HepG2 (cell line): ENCODE measurements around the gene BCL6. TPM values are rescaled to one million over a fixed set of nuclear protein-coding genes. Genes with fewer than 3 reads are reported as not detected.

Source experiments
- ZNF232 ChIP-seq: sonication (generic); formaldehyde crosslinking; IDR thresholded peaks from 2 replicates; pipeline ENCODE4 v1.4.0; 2020; ENCODE audit warnings: missing genetic modification reagents, borderline replicate concordance
- ZNF33A ChIP-seq: sonication (generic); formaldehyde crosslinking; IDR thresholded peaks from 2 replicates; pipeline ENCODE4 v1.5.1; 2020; ENCODE audit warnings: missing genetic modification reagents, mild to moderate bottlenecking, moderate library complexity, borderline replicate concordance
- polyA plus RNA-seq, 8 experiments: library from polyadenylated mRNA; depleted of rRNA in 3 of 8; stranded (reverse) in 7 of 8; unstranded in 1 of 8; fragments of >200 nt; fragmentation: Illumina TruSeq in 4 of 8; extraction: Trizol in 4 of 8; gene quantifications; 2 replicates each; pipeline versions ENCODE4 v1.2.1 to v1.2.3, GENCODE V29; 2011 to 2016; ENCODE audit warnings: low read depth in 4 of 8, missing spikeins in 1 of 8, mixed read lengths in 1 of 8; ENCODE audit not compliant: insufficient read depth in 1 of 8
- total RNA-seq, 5 experiments: library from RNA; depleted of rRNA; stranded (reverse); fragments of >200 nt; fragmentation: Illumina TruSeq; extraction: Trizol; gene quantifications; 2 replicates each; pipeline ENCODE4 v1.2.3, GENCODE V29; 2016; ENCODE audit warnings: low read depth in 1 of 5
- TF ChIP-seq, protein P1 (sequence below): sonication (generic); formaldehyde crosslinking; conservative IDR thresholded peaks from 2 replicates; pipeline ENCODE4 v1.8.0; 2022; ENCODE audit warnings: low read depth, missing genetic modification reagents
- TF ChIP-seq, protein P2 (sequence below): sonication (generic); formaldehyde crosslinking; IDR thresholded peaks from 2 replicates; pipeline ENCODE4 v1.8.0; 2022; ENCODE audit warnings: mild to moderate bottlenecking, missing genetic modification reagents; ENCODE audit not compliant: insufficient replicate concordance
- TF ChIP-seq, protein P3 (sequence below), 2 experiments: fragments of 450-650 bp in 1 of 2; sonication (generic) in 1 of 2; formaldehyde crosslinking in 1 of 2; IDR thresholded peaks; 2 replicates each; pipeline versions ENCODE4 v1.6.1 to v1.8.0; 2016 to 2022; ENCODE audit warnings: antibody characterized with exemption in 1 of 2, mild to moderate bottlenecking in 1 of 2, missing genetic modification reagents in 1 of 2
- TF ChIP-seq, protein P4 (sequence below): IDR thresholded peaks from 2 replicates; pipeline ENCODE4 v1.6.1; 2016; ENCODE audit warnings: missing compliant biosample characterization, missing genetic modification reagents, borderline replicate concordance
- TF ChIP-seq, protein P5 (sequence below): IDR thresholded peaks from 2 replicates; pipeline ENCODE4 v1.4.0; 2020; ENCODE audit warnings: mild to moderate bottlenecking, missing genetic modification reagents

Gene BCL6
- total and polyA plus RNA-seq, 2 of the 13 experiments (the other 11 are each of a cell fraction or from before 2014, with no cell fraction given): 21.2 to 53.7 TPM

DNA sequence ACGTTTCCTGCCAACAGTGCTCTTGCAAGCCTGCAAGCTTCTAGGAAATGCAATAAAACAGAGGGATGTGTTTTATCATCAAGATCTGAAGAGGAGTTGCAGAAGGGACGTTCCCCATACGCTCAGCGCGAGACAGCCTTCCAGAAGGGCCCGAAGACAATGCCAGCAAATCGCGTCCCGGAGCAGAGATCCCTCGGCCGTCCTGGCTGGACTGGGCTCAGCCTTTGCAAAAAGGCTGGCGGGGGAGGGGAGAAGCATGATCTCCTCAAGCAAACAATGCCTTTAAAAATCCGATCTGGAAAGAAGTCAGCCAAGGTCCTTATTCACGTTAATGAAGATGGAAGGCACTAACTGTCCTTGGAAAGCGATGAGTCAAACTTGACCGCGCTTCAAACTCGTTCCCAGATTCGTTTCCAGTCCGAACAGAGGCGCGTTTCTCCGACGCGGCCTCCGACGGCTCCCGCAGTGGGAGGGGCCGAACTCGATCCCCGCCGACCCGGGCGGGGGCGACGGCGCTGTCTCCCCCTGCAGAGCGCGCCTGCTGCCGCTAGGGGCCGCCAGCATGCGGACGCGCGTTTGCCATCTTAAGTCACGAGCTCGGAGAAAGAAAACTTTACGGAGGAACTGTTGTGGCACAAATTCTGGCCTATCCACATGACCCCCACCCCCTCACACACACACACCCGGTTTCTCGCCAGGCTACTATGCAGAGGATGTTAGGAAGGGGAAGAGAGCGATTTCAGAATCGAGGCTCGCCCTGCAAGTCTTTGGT, 5.5 kb downstream of the BCL6 start (continued):
- TF ChIP-seq, protein P1, sequence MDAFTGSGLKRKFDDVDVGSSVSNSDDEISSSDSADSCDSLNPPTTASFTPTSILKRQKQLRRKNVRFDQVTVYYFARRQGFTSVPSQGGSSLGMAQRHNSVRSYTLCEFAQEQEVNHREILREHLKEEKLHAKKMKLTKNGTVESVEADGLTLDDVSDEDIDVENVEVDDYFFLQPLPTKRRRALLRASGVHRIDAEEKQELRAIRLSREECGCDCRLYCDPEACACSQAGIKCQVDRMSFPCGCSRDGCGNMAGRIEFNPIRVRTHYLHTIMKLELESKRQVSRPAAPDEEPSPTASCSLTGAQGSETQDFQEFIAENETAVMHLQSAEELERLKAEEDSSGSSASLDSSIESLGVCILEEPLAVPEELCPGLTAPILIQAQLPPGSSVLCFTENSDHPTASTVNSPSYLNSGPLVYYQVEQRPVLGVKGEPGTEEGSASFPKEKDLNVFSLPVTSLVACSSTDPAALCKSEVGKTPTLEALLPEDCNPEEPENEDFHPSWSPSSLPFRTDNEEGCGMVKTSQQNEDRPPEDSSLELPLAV (CRISPR knock-in tag): no peak
- TF ChIP-seq, protein P2, sequence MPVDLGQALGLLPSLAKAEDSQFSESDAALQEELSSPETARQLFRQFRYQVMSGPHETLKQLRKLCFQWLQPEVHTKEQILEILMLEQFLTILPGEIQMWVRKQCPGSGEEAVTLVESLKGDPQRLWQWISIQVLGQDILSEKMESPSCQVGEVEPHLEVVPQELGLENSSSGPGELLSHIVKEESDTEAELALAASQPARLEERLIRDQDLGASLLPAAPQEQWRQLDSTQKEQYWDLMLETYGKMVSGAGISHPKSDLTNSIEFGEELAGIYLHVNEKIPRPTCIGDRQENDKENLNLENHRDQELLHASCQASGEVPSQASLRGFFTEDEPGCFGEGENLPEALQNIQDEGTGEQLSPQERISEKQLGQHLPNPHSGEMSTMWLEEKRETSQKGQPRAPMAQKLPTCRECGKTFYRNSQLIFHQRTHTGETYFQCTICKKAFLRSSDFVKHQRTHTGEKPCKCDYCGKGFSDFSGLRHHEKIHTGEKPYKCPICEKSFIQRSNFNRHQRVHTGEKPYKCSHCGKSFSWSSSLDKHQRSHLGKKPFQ (CRISPR knock-in tag): no peak
- TF ChIP-seq, protein P3, sequence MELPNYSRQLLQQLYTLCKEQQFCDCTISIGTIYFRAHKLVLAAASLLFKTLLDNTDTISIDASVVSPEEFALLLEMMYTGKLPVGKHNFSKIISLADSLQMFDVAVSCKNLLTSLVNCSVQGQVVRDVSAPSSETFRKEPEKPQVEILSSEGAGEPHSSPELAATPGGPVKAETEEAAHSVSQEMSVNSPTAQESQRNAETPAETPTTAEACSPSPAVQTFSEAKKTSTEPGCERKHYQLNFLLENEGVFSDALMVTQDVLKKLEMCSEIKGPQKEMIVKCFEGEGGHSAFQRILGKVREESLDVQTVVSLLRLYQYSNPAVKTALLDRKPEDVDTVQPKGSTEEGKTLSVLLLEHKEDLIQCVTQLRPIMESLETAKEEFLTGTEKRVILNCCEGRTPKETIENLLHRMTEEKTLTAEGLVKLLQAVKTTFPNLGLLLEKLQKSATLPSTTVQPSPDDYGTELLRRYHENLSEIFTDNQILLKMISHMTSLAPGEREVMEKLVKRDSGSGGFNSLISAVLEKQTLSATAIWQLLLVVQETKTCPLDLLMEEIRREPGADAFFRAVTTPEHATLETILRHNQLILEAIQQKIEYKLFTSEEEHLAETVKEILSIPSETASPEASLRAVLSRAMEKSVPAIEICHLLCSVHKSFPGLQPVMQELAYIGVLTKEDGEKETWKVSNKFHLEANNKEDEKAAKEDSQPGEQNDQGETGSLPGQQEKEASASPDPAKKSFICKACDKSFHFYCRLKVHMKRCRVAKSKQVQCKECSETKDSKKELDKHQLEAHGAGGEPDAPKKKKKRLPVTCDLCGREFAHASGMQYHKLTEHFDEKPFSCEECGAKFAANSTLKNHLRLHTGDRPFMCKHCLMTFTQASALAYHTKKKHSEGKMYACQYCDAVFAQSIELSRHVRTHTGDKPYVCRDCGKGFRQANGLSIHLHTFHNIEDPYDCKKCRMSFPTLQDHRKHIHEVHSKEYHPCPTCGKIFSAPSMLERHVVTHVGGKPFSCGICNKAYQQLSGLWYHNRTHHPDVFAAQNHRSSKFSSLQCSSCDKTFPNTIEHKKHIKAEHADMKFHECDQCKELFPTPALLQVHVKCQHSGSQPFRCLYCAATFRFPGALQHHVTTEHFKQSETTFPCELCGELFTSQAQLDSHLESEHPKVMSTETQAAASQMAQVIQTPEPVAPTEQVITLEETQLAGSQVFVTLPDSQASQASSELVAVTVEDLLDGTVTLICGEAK (IDR thresholded peaks at IDR 0.05): no peak
- TF ChIP-seq, protein P3 (CRISPR knock-in tag; IDR thresholded peaks at IDR 0.05): no peak
- TF ChIP-seq ZNF33A (no peak), ZNF232 (CRISPR knock-in tag) (no peak; the same call in 1 of the 2 replicates)
- TF ChIP-seq, protein P4, sequence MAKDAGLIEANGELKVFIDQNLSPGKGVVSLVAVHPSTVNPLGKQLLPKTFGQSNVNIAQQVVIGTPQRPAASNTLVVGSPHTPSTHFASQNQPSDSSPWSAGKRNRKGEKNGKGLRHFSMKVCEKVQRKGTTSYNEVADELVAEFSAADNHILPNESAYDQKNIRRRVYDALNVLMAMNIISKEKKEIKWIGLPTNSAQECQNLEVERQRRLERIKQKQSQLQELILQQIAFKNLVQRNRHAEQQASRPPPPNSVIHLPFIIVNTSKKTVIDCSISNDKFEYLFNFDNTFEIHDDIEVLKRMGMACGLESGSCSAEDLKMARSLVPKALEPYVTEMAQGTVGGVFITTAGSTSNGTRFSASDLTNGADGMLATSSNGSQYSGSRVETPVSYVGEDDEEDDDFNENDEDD (CRISPR knock-in tag): peak; percentile 26; the same call in 1 of the 2 replicates
- TF ChIP-seq, protein P5, sequence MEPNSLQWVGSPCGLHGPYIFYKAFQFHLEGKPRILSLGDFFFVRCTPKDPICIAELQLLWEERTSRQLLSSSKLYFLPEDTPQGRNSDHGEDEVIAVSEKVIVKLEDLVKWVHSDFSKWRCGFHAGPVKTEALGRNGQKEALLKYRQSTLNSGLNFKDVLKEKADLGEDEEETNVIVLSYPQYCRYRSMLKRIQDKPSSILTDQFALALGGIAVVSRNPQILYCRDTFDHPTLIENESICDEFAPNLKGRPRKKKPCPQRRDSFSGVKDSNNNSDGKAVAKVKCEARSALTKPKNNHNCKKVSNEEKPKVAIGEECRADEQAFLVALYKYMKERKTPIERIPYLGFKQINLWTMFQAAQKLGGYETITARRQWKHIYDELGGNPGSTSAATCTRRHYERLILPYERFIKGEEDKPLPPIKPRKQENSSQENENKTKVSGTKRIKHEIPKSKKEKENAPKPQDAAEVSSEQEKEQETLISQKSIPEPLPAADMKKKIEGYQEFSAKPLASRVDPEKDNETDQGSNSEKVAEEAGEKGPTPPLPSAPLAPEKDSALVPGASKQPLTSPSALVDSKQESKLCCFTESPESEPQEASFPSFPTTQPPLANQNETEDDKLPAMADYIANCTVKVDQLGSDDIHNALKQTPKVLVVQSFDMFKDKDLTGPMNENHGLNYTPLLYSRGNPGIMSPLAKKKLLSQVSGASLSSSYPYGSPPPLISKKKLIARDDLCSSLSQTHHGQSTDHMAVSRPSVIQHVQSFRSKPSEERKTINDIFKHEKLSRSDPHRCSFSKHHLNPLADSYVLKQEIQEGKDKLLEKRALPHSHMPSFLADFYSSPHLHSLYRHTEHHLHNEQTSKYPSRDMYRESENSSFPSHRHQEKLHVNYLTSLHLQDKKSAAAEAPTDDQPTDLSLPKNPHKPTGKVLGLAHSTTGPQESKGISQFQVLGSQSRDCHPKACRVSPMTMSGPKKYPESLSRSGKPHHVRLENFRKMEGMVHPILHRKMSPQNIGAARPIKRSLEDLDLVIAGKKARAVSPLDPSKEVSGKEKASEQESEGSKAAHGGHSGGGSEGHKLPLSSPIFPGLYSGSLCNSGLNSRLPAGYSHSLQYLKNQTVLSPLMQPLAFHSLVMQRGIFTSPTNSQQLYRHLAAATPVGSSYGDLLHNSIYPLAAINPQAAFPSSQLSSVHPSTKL: peak; percentile 48; the same call in 1 of the 2 replicates
